ENCODE results near the gene MPP3. TPM values are rescaled to one million over a fixed set of nuclear protein-coding genes. Genes with fewer than 3 reads are reported as not detected.
"Not testable (repeated sequence)": the region's sequence is repeated elsewhere in the genome, so short reads cannot be mapped to it uniquely, and the experiment has no call there.

The MPP3 gene
- polyA plus RNA-seq, 3 donors from 2014 or later: not detected

DNA sequence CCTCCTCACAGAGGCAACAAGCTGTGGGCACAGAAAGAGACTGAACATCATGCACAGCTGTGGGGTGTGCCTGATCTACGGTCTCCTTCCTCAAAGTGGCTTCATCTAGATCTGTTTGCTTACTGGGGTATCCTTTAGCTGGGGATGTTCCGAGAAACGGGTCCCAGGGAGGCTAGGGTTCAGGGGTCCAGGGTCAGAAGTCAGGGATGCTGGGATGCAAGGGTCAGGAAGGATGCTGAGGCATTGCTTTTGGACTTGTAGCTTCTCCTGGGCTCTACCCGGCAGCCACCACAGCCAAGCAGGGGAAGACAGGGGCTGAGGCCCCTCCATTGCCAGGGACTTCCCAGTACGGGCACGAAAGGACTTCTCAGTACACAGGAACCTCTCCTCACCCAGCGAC, 20.6 kb upstream of the MPP3 start:
- no peak for DNase-seq
- Mint-ChIP-seq H3K4me3 (no peak overlapping the region), H3K36me3 (no peaks in the 10 kb centered on the region), H3K4me1 (no peaks in the 10 kb centered on the region), H3K27me3 (ENCODE audit: low read depth in 3 of 3) (peaks cover 4 to 8% (median 5%) of the 10 kb centered on the region in 3 donors), H3K9me3 (no peaks in the 10 kb centered on the region), H3K27ac (no peak overlapping the region)

DNA sequence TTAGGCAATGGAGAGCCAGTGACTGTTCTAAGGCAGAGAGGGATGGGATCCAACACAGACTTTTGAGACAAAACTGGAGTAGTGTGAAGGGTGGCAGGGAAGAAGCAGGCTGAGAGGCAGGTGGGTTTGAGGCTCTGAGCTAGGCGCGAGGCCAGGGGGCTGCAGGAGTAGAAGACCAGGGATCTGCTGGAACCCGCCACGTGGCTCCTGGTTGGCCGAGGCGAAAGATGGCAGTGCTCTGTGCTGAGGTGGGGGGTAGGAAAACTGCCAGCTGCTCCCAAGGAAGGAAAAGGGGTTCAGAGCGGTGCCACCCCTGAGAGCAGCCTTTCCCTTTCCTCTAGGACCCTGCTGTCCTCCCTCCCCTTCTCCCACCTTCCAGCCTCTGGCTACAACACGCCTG, 19.6 kb upstream of the MPP3 start:
- no peaks in the 10 kb centered on the region for H3K36me3 Mint-ChIP-seq
- H3K27me3 Mint-ChIP-seq (ENCODE audit: low read depth in 3 of 3): peaks cover 6 to 7% (median 7%) of the 10 kb centered on the region in 3 donors
- H3K27ac Mint-ChIP-seq: no peak overlapping the region
- no peaks in the 10 kb centered on the region for H3K4me1 Mint-ChIP-seq
- H3K4me3 Mint-ChIP-seq: no peak overlapping the region
- H3K9me3 Mint-ChIP-seq: no peaks in the 10 kb centered on the region
- DNase-seq: no peak

DNA sequence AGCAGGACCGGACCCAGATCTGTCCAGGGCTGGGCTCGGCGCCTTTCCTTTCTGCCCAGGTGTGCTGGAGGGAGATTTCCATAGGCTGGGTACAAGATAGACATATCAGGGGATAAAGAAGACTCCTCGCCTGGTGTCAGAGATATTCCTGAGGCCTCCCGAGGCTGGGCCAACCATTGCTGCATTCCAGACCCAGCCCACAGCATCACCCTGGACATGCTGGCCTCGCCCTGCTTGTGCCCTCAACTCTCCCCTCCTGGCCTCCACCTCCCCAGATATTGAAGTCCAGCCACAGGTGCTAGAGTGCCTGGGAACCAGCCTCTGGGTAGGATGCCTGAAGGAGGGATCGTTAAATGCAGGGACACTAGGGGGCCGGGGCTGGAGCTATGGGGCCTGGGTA, 16.2 kb upstream of the MPP3 start:
- H3K9me3 Mint-ChIP-seq: no peaks in the 10 kb centered on the region
- no peak overlapping the region for H3K27ac Mint-ChIP-seq
- H3K27me3 Mint-ChIP-seq (ENCODE audit: low read depth in 3 of 3): peaks cover 4 to 13% (median 6%) of the 10 kb centered on the region in 3 donors

DNA sequence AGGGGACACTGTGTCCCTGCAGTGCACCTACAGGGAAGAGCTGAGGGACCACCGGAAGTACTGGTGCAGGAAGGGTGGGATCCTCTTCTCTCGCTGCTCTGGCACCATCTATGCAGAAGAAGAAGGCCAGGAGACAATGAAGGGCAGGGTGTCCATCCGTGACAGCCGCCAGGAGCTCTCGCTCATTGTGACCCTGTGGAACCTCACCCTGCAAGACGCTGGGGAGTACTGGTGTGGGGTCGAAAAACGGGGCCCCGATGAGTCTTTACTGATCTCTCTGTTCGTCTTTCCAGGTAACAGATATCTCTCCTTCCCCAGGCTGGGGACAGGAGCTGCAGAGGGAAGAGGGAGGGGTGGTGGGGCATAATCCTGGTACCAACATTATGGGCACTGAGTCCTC, 15.7 kb upstream of the MPP3 start:
- H3K9me3 Mint-ChIP-seq: no peaks in the 10 kb centered on the region
- peaks cover 0 to 5% of the 10 kb centered on the region in 2 donors for H3K4me1 Mint-ChIP-seq
- H3K27me3 Mint-ChIP-seq (ENCODE audit: low read depth in 3 of 3): peaks cover 4 to 13% (median 6%) of the 10 kb centered on the region in 3 donors
- H3K4me3 Mint-ChIP-seq: no peak overlapping the region
- DNase-seq: no peak
- no peaks in the 10 kb centered on the region for H3K36me3 Mint-ChIP-seq
- H3K27ac Mint-ChIP-seq: no peak overlapping the region

More for the DNA sequence above, 16.2 kb upstream of the MPP3 start:
- no peaks in the 10 kb centered on the region for H3K36me3 Mint-ChIP-seq
- H3K4me3 Mint-ChIP-seq: no peak overlapping the region
- no peak for DNase-seq
- peaks cover 0 to 5% of the 10 kb centered on the region in 2 donors for H3K4me1 Mint-ChIP-seq

DNA sequence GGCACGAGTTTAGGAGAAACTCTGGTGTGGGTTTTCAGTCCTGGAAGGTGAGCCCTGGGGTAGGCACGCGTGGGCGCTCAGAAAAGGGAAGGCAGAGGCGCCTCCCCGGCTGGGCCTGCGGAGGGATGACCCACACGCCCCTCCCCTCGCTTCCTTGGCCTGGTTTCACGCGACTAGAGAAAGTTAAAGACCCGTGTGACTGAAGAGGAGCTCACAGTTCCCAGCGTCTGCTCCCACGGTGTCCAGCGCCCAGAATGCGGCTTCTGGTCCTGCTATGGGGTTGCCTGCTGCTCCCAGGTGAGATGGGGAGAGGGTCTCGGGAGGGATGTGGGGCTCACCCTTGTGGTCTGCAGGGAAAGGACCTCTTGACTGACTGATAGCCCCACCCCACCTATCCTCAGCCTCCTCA, 14.0 kb upstream of the MPP3 start, which contains the start of gene CD300LG:
Gene CD300LG, plus strand, starts transcription at position 214 of the 409 bp plus-strand sequence. Its CDS starts 41 bp downstream, at position 255.
- Mint-ChIP-seq H3K27me3 (ENCODE audit: low read depth in 3 of 3) (peaks cover 6 to 13% (median 7%) of the 10 kb centered on the region in 3 donors), H3K9me3 (no peaks in the 10 kb centered on the region), H3K27ac (no peak within 1 kb of the TSS), H3K36me3 (no peaks in the 10 kb centered on the region), H3K4me1 (peaks cover 0 to 5% of the 10 kb centered on the region in 2 donors), H3K4me3 (no peak within 1 kb of the TSS)
- DNase-seq: no peak

DNA sequence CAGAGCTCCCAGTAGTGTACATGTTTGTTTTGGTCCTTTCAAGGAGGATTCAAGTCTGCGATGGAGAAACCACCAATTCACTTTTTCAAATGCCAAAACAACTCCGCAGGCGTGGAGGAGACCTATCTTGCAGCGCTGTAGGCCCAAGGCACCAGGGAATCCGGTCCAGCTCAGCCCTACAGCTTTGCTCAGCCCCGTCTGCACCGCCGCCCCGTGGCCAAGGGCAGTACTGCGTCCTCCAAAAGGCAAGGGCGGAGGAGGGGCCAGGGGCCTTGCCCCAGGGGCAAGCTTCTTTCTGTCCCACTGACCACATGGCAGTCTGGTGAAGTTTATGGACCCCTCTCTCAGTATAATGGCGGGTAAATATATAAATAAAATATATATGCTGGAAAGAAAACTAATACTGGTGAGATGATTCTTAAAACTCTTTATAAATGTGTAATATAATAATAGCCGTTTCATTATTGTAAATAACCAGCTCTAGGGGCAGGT, 13.3 kb upstream of the MPP3 start:
- peaks cover 5 to 13% (median 6%) of the 10 kb centered on the region in 3 donors for H3K27me3 Mint-ChIP-seq (ENCODE audit: low read depth in 3 of 3)
- DNase-seq: peak; percentile 43 to 55 (median 48)
- H3K4me3 Mint-ChIP-seq: no peak overlapping the region
- H3K27ac Mint-ChIP-seq: no peak overlapping the region
- H3K9me3 Mint-ChIP-seq: no peaks in the 10 kb centered on the region
- no peaks in the 10 kb centered on the region for H3K36me3 Mint-ChIP-seq
- peaks cover 0 to 5% of the 10 kb centered on the region in 2 donors for H3K4me1 Mint-ChIP-seq

DNA sequence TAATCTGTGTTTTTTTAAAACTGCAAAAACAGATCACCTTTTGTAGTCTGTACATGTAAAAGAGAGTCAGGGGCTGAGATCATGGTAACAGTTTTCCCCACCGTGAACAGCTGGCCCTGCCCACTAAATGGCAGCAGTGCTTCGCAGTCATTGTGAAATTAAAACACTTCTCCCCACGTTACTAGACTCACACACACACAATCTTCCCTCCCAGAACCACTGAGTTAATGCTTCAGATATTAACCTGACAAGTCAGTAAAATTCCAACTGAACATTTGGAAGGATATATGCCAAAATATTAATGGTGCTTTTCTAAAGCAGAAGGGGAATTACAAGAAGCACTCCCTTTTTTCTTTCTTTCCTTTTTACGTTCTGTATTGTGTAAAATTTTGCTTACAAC, 12.8 kb upstream of the MPP3 start:
- no peak overlapping the region for H3K4me3 Mint-ChIP-seq
- H3K27me3 Mint-ChIP-seq (ENCODE audit: low read depth in 3 of 3): peaks cover 5 to 13% (median 6%) of the 10 kb centered on the region in 3 donors
- peaks cover 0 to 5% of the 10 kb centered on the region in 2 donors for H3K4me1 Mint-ChIP-seq
- no peaks in the 10 kb centered on the region for H3K9me3 Mint-ChIP-seq
- H3K36me3 Mint-ChIP-seq: no peaks in the 10 kb centered on the region
- no peak for DNase-seq
- H3K27ac Mint-ChIP-seq: no peak overlapping the region

DNA sequence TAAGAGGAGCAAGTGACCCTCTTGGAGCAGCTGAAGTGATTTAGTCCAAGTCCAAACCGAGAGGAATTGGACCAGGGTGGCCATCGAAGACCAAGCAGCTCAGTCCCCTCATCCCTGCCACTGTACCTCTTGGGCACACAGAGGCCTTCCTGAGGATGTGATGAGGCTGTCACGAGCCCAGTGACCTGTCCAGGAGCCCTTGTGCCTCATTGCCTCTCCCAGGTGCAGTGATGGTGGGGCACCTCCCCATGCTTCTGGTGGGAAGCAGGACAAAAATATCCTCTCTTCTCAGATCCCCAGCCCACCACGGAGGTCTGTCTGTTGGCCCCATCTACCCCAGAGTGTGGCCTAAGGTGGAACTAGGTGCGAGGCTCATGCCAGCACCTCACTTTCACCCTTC, 11.3 kb upstream of the MPP3 start:
- Mint-ChIP-seq H3K4me1 (peaks cover 0 to 5% of the 10 kb centered on the region in 2 donors), H3K36me3 (no peaks in the 10 kb centered on the region), H3K9me3 (no peaks in the 10 kb centered on the region), H3K4me3 (no peak overlapping the region), H3K27me3 (ENCODE audit: low read depth in 3 of 3) (peaks cover 5 to 10% (median 6%) of the 10 kb centered on the region in 3 donors), H3K27ac (no peak overlapping the region)
- no peak for DNase-seq

DNA sequence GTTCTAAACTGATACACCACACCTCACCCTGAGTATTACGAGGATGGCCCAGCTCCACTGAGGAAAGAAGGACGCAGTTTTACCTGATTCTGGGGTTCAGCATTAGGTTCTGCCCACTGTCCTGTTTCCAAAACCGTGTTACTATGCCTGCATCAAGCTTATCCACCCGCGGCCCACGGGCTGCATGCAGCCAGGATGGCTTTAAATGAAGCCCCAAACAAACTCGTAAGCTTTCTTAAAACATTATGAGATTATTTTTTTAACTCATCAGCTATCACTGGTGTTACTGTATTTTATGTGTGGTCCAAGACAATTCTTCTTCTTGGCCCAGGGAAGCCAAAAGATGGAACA, 10.0 kb upstream of the MPP3 start:
- DNase-seq: no peak
- Mint-ChIP-seq H3K9me3 (no peaks in the 10 kb centered on the region), H3K27me3 (ENCODE audit: low read depth in 3 of 3) (peaks cover 2 to 10% (median 2%) of the 10 kb centered on the region in 3 donors), H3K27ac (no peak overlapping the region), H3K36me3 (no peaks in the 10 kb centered on the region), H3K4me1 (peaks cover 0 to 5% of the 10 kb centered on the region in 2 donors), H3K4me3 (no peak overlapping the region)

DNA sequence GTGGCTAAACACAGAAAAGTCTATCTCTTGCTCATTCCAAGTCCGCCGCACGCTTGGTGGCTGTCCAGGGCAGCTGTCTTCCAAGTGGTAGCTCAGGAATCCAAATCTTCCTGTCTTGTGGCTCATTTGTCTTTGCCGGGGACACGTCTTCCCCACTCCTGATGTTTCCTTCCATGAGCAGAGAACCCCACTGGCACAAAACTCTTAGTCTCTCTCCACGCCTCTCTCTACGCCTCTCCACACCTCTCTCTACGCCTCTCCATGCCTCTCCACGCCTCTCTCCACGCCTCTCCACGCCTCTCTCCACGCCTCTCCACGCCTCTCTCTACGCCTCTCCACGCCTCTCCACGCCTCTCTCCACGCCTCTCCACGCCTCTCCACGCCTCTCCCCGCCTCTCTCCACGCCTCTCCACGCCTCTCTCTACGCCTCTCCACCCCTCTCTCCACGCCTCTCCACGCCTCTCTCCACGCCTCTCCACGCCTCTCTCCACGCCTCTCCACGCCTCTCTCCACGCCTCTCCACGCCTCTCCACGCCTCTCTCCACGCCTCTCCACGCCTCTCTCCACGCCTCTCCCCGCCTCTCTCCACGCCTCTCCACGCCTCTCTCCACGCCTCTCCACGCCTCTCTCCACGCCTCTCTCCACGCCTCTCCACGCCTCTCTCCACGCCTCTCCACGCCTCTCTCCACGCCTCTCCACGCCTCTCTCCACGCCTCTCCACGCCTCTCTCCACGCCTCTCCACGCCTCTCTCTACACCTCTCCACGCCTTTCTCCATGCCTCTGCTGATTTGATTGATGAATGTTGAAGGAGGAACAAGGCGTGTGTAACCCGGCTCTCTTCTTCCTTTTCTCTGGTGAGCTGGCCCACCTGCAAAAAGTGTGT, 9.4 kb upstream of the MPP3 start:
- H3K27me3 Mint-ChIP-seq (ENCODE audit: low read depth in 3 of 3); H3K9me3 Mint-ChIP-seq; DNase-seq; H3K4me3 Mint-ChIP-seq; H3K4me1 Mint-ChIP-seq; H3K36me3 Mint-ChIP-seq; H3K27ac Mint-ChIP-seq: not testable (repeated sequence)

DNA sequence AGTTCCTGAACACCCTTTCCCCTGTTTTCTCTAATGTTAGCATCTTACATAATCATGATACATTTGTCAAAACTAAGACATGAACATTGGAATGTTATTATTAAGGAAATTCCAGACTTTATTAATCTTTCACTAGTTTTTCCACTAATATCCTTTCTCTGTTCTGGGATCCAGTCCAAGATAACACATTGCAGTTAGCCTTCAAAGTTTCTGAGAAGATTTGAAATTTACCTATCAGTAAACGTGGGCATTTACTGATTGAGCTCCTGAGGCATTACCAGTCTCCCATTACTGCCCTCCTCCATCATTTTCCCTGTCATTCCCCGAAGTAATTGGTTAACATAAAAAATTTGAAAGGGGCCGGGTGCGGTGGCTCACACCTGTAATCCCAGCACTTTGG, 8.3 kb upstream of the MPP3 start:
- Mint-ChIP-seq H3K36me3 (no peaks in the 10 kb centered on the region), H3K27ac (no peak overlapping the region), H3K9me3 (no peaks in the 10 kb centered on the region), H3K4me1 (peaks cover 0 to 4% of the 10 kb centered on the region in 2 donors), H3K4me3 (no peak overlapping the region), H3K27me3 (ENCODE audit: low read depth in 3 of 3) (peaks cover 4 to 8% (median 5%) of the 10 kb centered on the region in 3 donors)
- DNase-seq: no peak

DNA sequence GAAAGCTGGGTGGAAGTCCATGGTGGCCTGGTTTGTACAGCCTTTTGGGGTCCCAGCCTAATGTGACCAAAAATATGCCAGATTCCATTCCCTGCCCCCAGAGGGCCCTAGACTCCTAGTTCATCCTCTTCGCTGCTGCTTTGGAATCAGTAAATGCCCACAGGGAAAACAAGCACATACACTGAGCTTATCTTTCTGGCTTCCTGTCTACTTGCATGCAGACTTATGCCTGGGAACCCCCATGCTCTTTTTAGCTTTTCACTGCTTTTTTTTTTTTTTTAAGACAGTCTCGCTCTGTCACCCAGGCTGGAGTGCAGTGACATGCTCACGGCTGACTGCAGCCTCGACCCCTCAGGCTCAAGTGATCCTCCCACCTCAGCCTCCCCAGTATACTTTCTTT, 7.9 kb upstream of the MPP3 start:
- Mint-ChIP-seq H3K27ac (no peak overlapping the region), H3K4me1 (no peaks in the 10 kb centered on the region), H3K36me3 (no peaks in the 10 kb centered on the region), H3K9me3 (no peaks in the 10 kb centered on the region), H3K27me3 (ENCODE audit: low read depth in 3 of 3) (peaks cover 7 to 10% (median 7%) of the 10 kb centered on the region in 3 donors), H3K4me3 (no peak overlapping the region)
- no peak for DNase-seq

DNA sequence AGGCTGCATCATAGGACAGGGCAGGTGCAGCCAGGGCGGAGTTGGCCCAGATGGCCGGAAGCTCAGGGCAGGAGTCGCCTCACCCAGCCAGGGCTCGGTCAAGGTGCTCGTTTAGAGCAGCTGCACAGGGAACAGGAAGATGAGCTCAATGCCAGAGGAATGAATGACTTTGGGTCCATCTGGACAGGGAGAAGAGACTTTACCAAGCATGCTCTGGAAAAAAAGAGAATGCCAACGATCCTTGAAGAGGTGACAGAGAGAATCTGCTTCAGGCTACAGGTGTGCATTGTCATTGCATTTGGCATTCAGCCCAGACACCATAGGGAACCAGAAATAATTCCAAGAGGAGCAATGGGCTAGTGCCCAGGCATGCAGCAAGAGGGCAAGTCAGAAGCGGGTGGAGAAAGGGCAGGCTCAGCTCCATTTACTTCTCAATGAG, 6.7 kb upstream of the MPP3 start:
- H3K4me1 Mint-ChIP-seq: no peaks in the 10 kb centered on the region
- no peak overlapping the region for H3K27ac Mint-ChIP-seq
- H3K9me3 Mint-ChIP-seq: no peaks in the 10 kb centered on the region
- H3K36me3 Mint-ChIP-seq: no peaks in the 10 kb centered on the region
- H3K4me3 Mint-ChIP-seq: no peak overlapping the region
- no peak for DNase-seq
- peaks cover 9 to 13% (median 12%) of the 10 kb centered on the region in 3 donors for H3K27me3 Mint-ChIP-seq (ENCODE audit: low read depth in 3 of 3)

DNA sequence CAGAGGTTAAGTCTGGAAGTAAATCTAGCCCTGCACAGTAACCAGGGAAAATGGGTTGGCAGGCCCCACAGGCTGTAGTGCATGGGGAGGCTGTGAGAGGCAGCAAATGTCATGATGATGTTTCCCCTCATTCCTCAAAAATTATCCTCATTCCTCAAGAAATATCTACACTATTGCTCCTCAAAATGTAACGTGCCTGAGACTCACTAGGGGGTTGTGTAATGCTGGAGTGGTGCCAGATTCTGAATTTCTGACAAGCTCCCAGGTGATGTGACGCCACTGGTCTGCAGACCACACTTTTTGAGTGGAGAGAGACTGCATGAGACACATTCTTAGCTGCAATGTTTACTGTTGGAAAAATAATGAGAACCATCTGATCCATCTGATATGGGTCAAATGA, 1.2 kb upstream of the MPP3 start:
- Mint-ChIP-seq H3K27ac (no peak overlapping the region), H3K27me3 (ENCODE audit: low read depth in 3 of 3) (peaks cover 16 to 26% (median 26%) of the 10 kb centered on the region in 3 donors), H3K4me1 (peaks cover 10 to 11% of the 10 kb centered on the region in 2 donors), H3K9me3 (peaks cover 0 to 2% (median 0%) of the 10 kb centered on the region in 6 donors), H3K4me3 (peak overlapping the region; percentile 36 to 78 (median 74)), H3K36me3 (no peaks in the 10 kb centered on the region)
- DNase-seq: no peak

All from immature natural killer cell (primary cell).